Measurements from ENCODE around the gene BRD4.

BRD4 gene

GRCh38 chr19:15264061-15264932, 68.0 kb downstream of the BRD4 start:
- DNase-seq, result peak; percentile 75

DNA sequence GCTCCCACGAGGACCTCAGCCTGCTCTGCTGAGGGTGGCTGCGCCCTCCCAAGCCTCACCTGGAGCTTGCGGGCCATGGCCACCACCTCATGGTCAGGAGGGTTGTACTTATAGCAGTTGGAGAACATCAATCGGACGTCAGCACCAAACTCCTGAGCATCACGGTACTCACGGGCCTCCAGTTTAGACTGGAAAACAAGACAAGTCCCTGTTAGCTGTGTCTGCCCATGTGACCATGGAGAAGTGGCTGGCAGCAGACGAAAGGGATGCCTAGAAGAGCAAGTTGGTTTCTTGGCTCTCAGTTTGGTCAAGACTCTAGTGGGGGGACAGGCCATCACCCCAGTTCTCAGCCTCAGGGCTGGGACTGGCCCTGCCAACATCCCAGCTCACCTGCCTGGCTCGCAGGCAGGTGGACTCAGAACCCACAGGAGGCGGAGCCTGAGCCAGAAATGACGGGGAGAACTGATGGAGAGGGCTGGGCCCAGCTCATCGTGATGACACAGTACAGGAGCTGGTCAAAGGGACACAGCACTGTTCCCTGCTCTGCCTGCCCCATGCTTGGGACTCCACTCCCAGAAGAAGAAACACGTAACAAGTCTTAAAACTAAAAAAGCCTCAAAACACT, 68.9 kb downstream of the BRD4 start:
- DNase-seq, result no peak

DNA sequence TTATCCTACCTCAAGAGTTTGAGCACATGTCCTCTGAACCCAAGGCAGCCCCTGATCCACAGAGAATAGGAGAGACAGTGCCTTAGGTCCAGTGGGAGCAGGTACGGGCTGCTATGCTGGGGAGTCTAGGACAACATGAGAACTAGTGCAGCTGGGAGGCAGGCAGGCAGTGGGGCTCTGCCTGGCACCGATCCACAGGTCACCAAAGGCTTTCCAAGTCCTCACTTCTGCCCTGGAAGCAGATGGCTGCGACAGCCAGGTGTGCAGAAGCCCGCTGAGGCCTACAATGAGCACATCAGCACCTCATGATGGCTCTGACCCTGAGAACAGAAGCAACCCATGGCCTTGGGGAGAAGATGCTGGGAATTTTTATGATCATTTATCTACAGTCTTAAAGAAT, 70.3 kb downstream of the BRD4 start:
- no peak for DNase-seq

GRCh38 chr19:15260939-15261338, 71.4 kb downstream of the BRD4 start:
- no peak for DNase-seq

- DNase-seq, result no peak
Observed at GRCh38 chr19:15259907-15260306, 72.4 kb downstream of the BRD4 start.

GRCh38 chr19:15257782-15258181, 74.6 kb downstream of the BRD4 start:
- no peak for DNase-seq

GRCh38 chr19:15256708-15257331, 75.5 kb downstream of the BRD4 start:
- DNase-seq, result no peak

DNA sequence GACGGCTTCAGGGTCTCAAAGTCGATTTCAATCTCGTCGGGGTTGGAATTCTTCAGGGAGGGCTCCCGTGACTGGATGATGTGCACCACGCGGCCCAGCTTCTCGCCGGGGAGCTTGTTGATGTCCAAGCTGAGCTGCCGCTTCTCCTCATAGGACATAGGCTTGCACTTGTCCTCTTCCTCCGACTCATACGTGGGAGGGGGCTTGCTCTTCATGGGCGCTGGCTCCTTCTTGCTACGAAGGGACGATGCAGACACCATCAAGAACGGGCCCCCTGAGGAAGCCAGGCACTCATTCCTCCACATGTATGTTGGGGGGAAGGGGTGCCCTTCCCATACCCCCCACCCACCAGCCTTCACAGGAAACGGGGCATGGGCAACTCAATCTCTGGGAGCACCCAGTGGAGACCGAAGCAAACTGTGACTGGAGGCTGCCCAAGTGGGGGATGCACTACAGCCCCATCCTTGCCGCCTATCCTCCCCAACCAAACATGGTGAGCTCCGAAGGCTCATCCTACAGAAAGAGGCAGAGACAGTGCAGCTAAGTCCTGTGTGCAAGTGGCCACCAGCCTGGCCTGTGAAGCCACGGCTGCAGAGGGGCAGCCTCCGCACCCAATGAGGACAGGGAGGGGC, 76.9 kb downstream of the BRD4 start:
- DNase-seq, result no peak

- DNase-seq, result no peak
Observed at GRCh38 chr19:15254547-15254946, 77.8 kb downstream of the BRD4 start.

- no peak for DNase-seq
Observed at GRCh38 chr19:15253513-15253912, 78.8 kb downstream of the BRD4 start.

GRCh38 chr19:15253061-15253460, 79.3 kb downstream of the BRD4 start:
- DNase-seq, result no peak

DNA sequence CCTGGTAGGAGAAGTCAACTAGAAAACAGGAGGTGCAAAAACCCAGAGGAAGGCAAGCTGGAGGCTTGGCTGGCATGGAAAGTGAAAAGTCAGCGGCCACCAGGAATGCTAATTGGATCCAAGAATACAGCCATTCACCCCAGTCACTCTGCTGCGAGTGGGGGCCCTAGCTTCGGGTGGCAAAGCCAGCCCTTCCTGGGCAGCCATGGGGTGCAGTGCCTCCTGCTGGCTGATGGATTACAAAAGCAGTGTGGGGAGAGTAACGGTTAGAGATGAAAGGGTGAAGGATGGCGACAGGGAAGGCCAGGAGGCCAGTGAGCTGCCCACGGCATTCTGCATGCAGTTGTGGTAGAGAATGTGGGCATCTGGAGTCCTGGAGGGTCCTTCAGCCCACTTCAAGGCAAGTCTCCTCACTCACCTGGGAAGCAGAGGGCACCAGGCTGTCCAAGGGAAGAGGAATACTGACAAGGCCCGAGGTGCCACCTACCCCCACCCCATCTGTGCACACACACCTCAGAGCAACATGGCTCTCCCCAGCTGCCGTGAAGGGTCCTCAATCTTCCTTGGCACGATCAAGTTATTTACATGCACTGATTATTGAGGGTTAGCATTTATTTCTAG, 79.8 kb downstream of the BRD4 start:
- DNase-seq, result no peak

- peak; percentile 92 for DNase-seq
Observed at GRCh38 chr19:15251749-15252397, 80.5 kb downstream of the BRD4 start.

GRCh38 chr19:15251010-15251748, 81.2 kb downstream of the BRD4 start:
- DNase-seq, result peak; percentile 76

DNA sequence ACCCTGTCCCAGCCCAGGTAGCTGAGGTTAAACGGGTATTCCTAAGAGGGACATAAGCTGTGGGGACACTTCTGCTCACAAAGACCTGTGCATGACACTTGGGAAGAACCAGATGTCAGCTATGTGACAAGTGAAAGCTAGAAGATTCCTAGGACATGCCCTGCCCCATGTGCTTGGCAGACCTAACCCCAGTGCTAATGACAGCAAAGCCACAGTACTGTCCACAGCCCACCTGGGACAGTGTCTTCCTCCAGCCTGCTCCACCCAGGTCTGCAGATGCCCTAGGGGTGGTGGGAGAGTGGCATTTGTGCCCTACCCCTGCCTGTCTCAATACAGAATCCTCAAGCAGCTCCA, 81.7 kb downstream of the BRD4 start:
- DNase-seq, result no peak

- peak; percentile 90 for DNase-seq
Observed at GRCh38 chr19:15249972-15250639, 82.2 kb downstream of the BRD4 start.

DNA sequence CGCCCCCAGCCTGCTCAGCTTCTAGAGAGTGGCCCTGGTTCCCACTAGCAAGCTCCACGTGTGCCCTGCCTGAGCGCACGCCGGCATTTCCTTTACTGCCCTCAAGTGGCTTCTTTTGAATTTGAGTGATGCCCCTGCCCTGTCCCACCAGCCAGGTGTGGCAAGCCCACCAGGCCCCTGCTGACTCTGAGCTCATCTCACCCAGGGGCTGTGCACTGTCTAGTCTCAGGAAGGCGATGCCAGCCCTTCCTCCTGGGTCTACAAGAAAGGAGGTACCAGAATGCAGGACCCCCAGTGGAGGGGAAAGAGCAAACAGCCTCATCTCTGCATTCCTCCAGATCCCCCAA, 82.8 kb downstream of the BRD4 start:
- no peak for DNase-seq

GRCh38 chr19:15248648-15249527, 83.5 kb downstream of the BRD4 start:
- peak; percentile 75 for DNase-seq

DNA sequence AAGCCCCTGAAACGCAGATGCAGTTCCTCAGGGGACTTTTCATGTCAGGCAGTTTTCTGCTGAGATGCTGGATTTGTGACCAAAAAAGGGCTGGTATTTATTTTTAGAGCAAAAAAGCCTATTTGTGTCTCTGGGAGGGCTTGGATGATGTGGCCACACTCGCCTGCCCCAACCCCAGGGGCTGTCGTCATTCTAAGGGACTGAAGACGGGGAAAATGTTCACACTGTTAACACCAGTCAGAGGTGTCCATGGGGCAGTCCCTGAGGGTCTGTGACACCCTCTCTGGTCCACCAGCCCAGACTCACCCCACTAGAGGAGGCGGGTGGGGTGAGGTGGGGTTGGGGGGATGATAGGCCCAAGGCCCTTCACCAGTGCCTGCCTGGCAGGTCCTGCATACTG, 84.2 kb downstream of the BRD4 start:
- no peak for DNase-seq

All from left hindlimb (tissue), 1 donor.